T-cell (primary cell): ENCODE measurements around the gene TMCC2. TPM values are rescaled to one million over a fixed set of nuclear protein-coding genes. Genes with fewer than 3 reads are reported as not detected.

ENCODE experiments used
- ATAC-seq, 4 experiments: fragments of 200-7000 bp in 3 of 4; fragments of 150-1000 bp in 1 of 4; cut with Tn5 transposase; replicated peaks in 1 of 4; 1 replicate in 3 of 4; 2 replicates in 1 of 4; pipeline ENCODE4 v1.10.0; 2021; ENCODE audit warnings: moderate library complexity in 3 of 4, mild to moderate bottlenecking in 2 of 4, moderate number of reproducible peaks in 1 of 4
- CTCF ChIA-PET, 2 donors: fragments of 300-600 bp; sonication (Branson Sonifier 250); formaldehyde crosslinking; loops; one replicate each; lab custom pipeline; 2022; ENCODE audit warnings: antibody characterized with exemption in 2 of 2; lab: Charles Lee
- POLR2A ChIA-PET, 2 donors: fragments of 300-600 bp; sonication (Branson Sonifier 250); formaldehyde crosslinking; loops; one replicate each; lab custom pipeline; 2022; ENCODE audit warnings: antibody characterized with exemption in 2 of 2; lab: Charles Lee
- DNase-seq, 35 experiments: peaks; one replicate each; pipeline versions ENCODE4 v3.0.0 to v3.0.0-alpha.2; 2013 to 2023
- H3K27ac ChIP-seq: one replicate; pipeline ENCODE4 v1.5.1; 2013; ENCODE audit warnings: low read length
- H3K27me3 ChIP-seq, 2 experiments: replicated peaks in 1 of 2; 1 replicate in 1 of 2; 2 replicates in 1 of 2; pipeline versions ENCODE4 v1.6.1 to v1.7.0; 2013; ENCODE audit warnings: low read length in 1 of 2, mixed read lengths in 1 of 2; ENCODE audit not compliant: control insufficient read depth in 2 of 2, insufficient read depth in 2 of 2; ENCODE audit errors: extremely low read depth in 1 of 2
- H3K36me3 ChIP-seq, 2 donors: 1 replicate in 1 of 2; 2 replicates in 1 of 2; pipeline versions ENCODE4 v1.6.1 to v1.7.0; 2013; ENCODE audit warnings: low read length in 1 of 2; ENCODE audit not compliant: control insufficient read depth in 2 of 2, insufficient read depth in 1 of 2; ENCODE audit errors: extremely low read depth in 1 of 2
- H3K4me1 ChIP-seq, 2 experiments: 1 replicate in 1 of 2; 2 replicates in 1 of 2; pipeline versions ENCODE4 v1.6.1 to v1.7.0; 2013; ENCODE audit warnings: low read length in 2 of 2, mixed read lengths in 1 of 2; ENCODE audit not compliant: insufficient read depth in 2 of 2, control insufficient read depth in 1 of 2; ENCODE audit errors: extremely low read depth in 1 of 2
- H3K4me3 ChIP-seq, 2 donors: 1 replicate in 1 of 2; 2 replicates in 1 of 2; pipeline versions ENCODE4 v1.5.1 to v1.7.0; 2013; ENCODE audit warnings: mild to moderate bottlenecking in 2 of 2, low read length in 1 of 2, moderate library complexity in 1 of 2; ENCODE audit not compliant: control insufficient read depth in 1 of 2; ENCODE audit errors: extremely low read depth in 1 of 2
- H3K9me3 ChIP-seq: 2 replicates; pipeline ENCODE4 v1.7.0; 2013
- H3K27ac Mint-ChIP-seq, 2 donors: one replicate each; pipeline ENCODE4 v1.8.0; 2020 to 2021; ENCODE audit warnings: mild to moderate bottlenecking in 2 of 2, mixed read lengths in 2 of 2
- H3K27me3 Mint-ChIP-seq, 2 donors: one replicate each; pipeline ENCODE4 v1.8.0; 2021 to 2022; ENCODE audit warnings: mixed read lengths in 2 of 2
- H3K36me3 Mint-ChIP-seq: one replicate; pipeline ENCODE4 v1.8.0; 2021; ENCODE audit warnings: mixed read lengths
- H3K4me1 Mint-ChIP-seq, 3 donors: one replicate each; pipeline ENCODE4 v1.8.0; 2020 to 2022; ENCODE audit warnings: mixed read lengths in 3 of 3, mild to moderate bottlenecking in 1 of 3
- H3K4me3 Mint-ChIP-seq, 3 donors: one replicate each; pipeline ENCODE4 v1.8.0; 2020 to 2022; ENCODE audit warnings: mild to moderate bottlenecking in 3 of 3, mixed read lengths in 3 of 3, moderate library complexity in 3 of 3
- H3K9me3 Mint-ChIP-seq, 3 donors: one replicate each; pipeline ENCODE4 v1.8.0; 2020 to 2022; ENCODE audit warnings: mixed read lengths in 3 of 3
- WGBS: methylation state at CpG from one replicate; pipeline ENCODE4 v1.1.5; 2013; ENCODE audit warnings: missing lambda C conversion rate; ENCODE audit not compliant: insufficient coverage; 5-methylcytosine and 5-hydroxymethylcytosine counted together
- total RNA-seq, 35 experiments: library from RNA in 6 of 35; stranded (reverse) in 6 of 35; fragments of 120-200 nt in 1 of 35; gene quantifications; one replicate each; pipeline versions ENCODE4 v1.2.1 to v1.2.4 and lab custom pipeline; 2013 to 2026

TMCC2 gene
- total RNA-seq, 5 donors from 2014 or later (not counting 1 experiment from before 2014, with no cell fraction given): 1.0 to 3.3 (median 1.8) TPM

- Histone ChIP-seq H3K27me3 (no peaks in the 10 kb centered on the region), H3K4me3 (no peak overlapping the region), H3K9me3 (no peaks in the 10 kb centered on the region), H3K27ac (no peak overlapping the region), H3K36me3 (peaks cover 22 to 81% of the 10 kb centered on the region in 2 donors), H3K4me1 (peaks cover 0 to 49% of the 10 kb centered on the region in 2 experiments)
- Mint-ChIP-seq H3K27me3 (no peaks in the 10 kb centered on the region), H3K4me1 (peaks cover 49 to 68% (median 63%) of the 10 kb centered on the region in 3 donors), H3K36me3 (peaks cover 54% of the 10 kb centered on the region), H3K27ac (peak overlapping the region; percentile 64 to 79), H3K9me3 (no peaks in the 10 kb centered on the region), H3K4me3 (no peak overlapping the region)
- peak in 3 of 4 experiments; percentile 32 to 59 (median 55) for ATAC-seq
- DNase-seq: no peak
- CTCF ChIA-PET: no interaction called here
- no CpG with 5 or more reads among the region's 1 CpG for WGBS
- POLR2A ChIA-PET: no interaction called here
Measured at GRCh38 chr1:205304695-205305070, 76.9 kb downstream of the TMCC2 start.

GRCh38 chr1:205306929-205307566, 79.3 kb downstream of the TMCC2 start:
- Mint-ChIP-seq H3K27ac (peak overlapping the region; percentile 57 to 81), H3K36me3 (peaks cover 73% of the 10 kb centered on the region), H3K9me3 (no peaks in the 10 kb centered on the region)

GRCh38 chr1:205309741-205310140, 82.0 kb downstream of the TMCC2 start:
- H3K27ac Mint-ChIP-seq: peak overlapping the region; percentile 39 to 52
- Histone ChIP-seq H3K9me3 (no peaks in the 10 kb centered on the region), H3K27me3 (no peaks in the 10 kb centered on the region), H3K4me1 (peaks cover 21 to 83% of the 10 kb centered on the region in 2 experiments), H3K36me3 (peaks cover 32 to 70% of the 10 kb centered on the region in 2 donors), H3K27ac (no peak overlapping the region), H3K4me3 (no peak overlapping the region)
- no peaks in the 10 kb centered on the region for H3K27me3 Mint-ChIP-seq
- no peak overlapping the region for H3K4me3 Mint-ChIP-seq
- DNase-seq (no peak), ATAC-seq (no peak)
- ChIA-PET CTCF (interaction anchor here in 1 of 2 donors (0.5 kb wide), 1 partner anchor 11 kb away, joined by 5 read pairs; no protein-coding TSS in a partner anchor), POLR2A (no interaction called here)
- H3K36me3 Mint-ChIP-seq: peaks cover 60% of the 10 kb centered on the region
- no peaks in the 10 kb centered on the region for H3K9me3 Mint-ChIP-seq
- H3K4me1 Mint-ChIP-seq: peaks cover 80 to 93% (median 88%) of the 10 kb centered on the region in 3 donors
- WGBS: 100% methylated on average over 1 of the region's 1 CpG

More at GRCh38 chr1:205306929-205307566, 79.3 kb downstream of the TMCC2 start:
- H3K27me3 Mint-ChIP-seq: no peaks in the 10 kb centered on the region
- peaks cover 61 to 75% (median 68%) of the 10 kb centered on the region in 3 donors for H3K4me1 Mint-ChIP-seq
- no peak for DNase-seq
- H3K4me3 Mint-ChIP-seq: no peak overlapping the region
- peaks cover 2 to 61% of the 10 kb centered on the region in 2 experiments for H3K4me1 ChIP-seq
- POLR2A ChIA-PET: no interaction called here
- H3K9me3 ChIP-seq: no peaks in the 10 kb centered on the region
- 71% methylated on average over 1 of the region's 7 CpGs for WGBS
- H3K27ac ChIP-seq: no peak overlapping the region
- ATAC-seq: no peak
- H3K4me3 ChIP-seq: no peak overlapping the region
- H3K27me3 ChIP-seq: no peaks in the 10 kb centered on the region
- H3K36me3 ChIP-seq: peaks cover 31 to 95% of the 10 kb centered on the region in 2 donors
- CTCF ChIA-PET: interaction anchor here in 1 of 2 donors (0.6 to 0.8 kb wide), 2 partner anchors 14 to 18 kb away, joined by 3 read pairs; no protein-coding TSS in a partner anchor

DNA sequence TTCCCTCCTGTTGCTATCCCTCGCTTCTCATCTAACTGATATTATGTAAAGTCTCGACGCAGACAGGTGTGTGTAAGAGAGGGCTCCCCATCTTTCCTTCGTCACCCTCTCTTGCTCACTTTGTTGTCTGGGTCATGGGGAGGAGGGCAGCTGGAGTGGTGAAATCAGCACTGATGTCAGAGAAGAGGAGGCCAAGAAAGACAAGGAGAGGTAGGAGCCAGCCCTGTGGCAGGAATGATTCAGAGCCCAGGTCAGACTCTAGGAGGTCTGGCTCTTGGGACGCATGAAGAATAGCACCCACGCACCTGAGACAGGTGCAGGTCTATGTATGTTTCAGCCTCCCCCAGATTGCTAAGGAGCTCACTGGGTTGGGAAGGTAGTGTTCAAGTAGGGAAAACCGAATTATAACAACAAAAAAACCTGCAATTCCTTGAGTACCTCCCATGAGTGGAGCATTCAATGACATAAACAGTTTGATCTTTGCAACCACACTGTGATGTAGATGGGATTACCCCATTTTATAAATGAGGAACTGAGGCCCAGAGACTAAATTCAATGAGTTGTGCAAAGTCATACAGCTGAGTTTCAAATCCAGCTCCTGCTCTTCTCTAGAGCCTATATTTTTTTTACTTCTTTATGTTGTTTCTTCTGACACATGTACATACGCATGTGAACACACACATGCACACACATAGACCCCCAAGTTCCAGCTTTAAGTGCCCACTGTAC, 83.4 kb downstream of the TMCC2 start:
- H3K36me3 Mint-ChIP-seq: peaks cover 50% of the 10 kb centered on the region
- H3K4me3 Mint-ChIP-seq: peak overlapping the region in 1 of 3 donors; percentile 95
- DNase-seq: no peak
- no peaks in the 10 kb centered on the region for H3K27me3 Mint-ChIP-seq
- peaks cover 32 to 89% of the 10 kb centered on the region in 2 experiments for H3K4me1 ChIP-seq
- H3K36me3 ChIP-seq: peaks cover 29 to 58% of the 10 kb centered on the region in 2 donors
- WGBS: 80% methylated on average over 1 of the region's 8 CpGs
- H3K27ac ChIP-seq: no peak overlapping the region
- POLR2A ChIA-PET: no interaction called here
- no peaks in the 10 kb centered on the region for H3K27me3 ChIP-seq
- H3K4me1 Mint-ChIP-seq: peaks cover 85 to 95% (median 91%) of the 10 kb centered on the region in 3 donors
- H3K9me3 Mint-ChIP-seq: no peaks in the 10 kb centered on the region
- H3K4me3 ChIP-seq: no peak overlapping the region
- H3K9me3 ChIP-seq: no peaks in the 10 kb centered on the region
- no peak for ATAC-seq
- H3K27ac Mint-ChIP-seq: peak overlapping the region; percentile 71 to 95
- CTCF ChIA-PET: interaction anchor here (1.1 to 1.2 kb wide), 2 partner anchors 10 to 38 kb away, joined by 3 to 4 read pairs; partner anchors contain the start of gene NUAK2 (in 1 of the 2)

DNA sequence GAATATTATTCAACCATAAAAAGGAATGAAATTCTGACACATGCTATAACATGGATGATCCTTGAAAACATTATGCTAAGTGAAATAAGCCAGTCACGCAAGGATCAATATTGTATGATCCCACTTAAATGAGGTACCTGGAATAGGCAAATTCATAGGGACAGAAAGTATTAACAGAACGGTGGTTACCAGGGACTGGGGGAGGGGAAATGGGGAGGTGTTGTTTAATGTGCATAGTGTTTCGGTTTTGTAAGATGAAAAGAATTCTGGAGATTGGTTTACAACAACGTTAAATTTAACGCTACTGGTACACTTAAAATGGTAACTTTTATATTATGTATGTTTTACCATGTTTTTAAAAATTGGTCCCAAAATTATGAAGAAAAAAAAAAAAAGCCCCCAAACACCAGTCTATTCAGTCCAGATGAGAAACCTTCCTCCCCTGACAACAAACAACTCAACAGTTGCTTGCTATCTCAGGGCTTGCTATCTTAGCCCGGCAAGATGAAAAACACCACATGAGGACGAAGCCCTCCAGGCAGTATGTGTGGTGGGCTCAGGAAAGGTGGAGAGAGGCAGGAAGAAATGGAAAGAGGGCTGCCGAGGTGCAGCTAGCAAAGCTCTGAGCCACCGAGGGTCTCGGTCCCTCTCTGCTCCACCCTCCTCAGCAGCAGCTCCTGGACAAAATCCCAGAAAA, 85.3 kb downstream of the TMCC2 start:
- Mint-ChIP-seq H3K27ac (peak overlapping the region; percentile 95), H3K4me3 (peak overlapping the region; percentile 82 to 95 (median 84)), H3K9me3 (no peaks in the 10 kb centered on the region), H3K4me1 (peaks cover 92 to 96% (median 92%) of the 10 kb centered on the region in 3 donors), H3K27me3 (no peaks in the 10 kb centered on the region), H3K36me3 (peaks cover 35% of the 10 kb centered on the region)
- ChIA-PET CTCF (interaction anchor here in 1 of 2 donors (0.6 to 2.7 kb wide), 8 partner anchors 12 to 917 kb away, joined by 3 to 10 read pairs (median 6); no protein-coding TSS in a partner anchor), POLR2A (interaction anchor here in 1 of 2 donors (1.8 kb wide), 1 partner anchor 27 kb away, joined by 11 read pairs; no protein-coding TSS in a partner anchor)
- DNase-seq: peak in 7 of 35 experiments; percentile 10 to 48 (median 17)
- 35% methylated on average over 4 of the region's 10 CpGs for WGBS
- no peaks in the 10 kb centered on the region for H3K27me3 ChIP-seq
- peak overlapping the region; percentile 44 to 45 for H3K4me3 ChIP-seq
- H3K4me1 ChIP-seq: peaks cover 49 to 89% of the 10 kb centered on the region in 2 experiments
- H3K9me3 ChIP-seq: no peaks in the 10 kb centered on the region
- H3K36me3 ChIP-seq: peaks cover 20 to 50% of the 10 kb centered on the region in 2 donors
- ATAC-seq: peak in 1 of 4 experiments; percentile 4
- H3K27ac ChIP-seq: peak overlapping the region; percentile 66
